ENCODE data around the gene ID1.

Gene ID1

DNA sequence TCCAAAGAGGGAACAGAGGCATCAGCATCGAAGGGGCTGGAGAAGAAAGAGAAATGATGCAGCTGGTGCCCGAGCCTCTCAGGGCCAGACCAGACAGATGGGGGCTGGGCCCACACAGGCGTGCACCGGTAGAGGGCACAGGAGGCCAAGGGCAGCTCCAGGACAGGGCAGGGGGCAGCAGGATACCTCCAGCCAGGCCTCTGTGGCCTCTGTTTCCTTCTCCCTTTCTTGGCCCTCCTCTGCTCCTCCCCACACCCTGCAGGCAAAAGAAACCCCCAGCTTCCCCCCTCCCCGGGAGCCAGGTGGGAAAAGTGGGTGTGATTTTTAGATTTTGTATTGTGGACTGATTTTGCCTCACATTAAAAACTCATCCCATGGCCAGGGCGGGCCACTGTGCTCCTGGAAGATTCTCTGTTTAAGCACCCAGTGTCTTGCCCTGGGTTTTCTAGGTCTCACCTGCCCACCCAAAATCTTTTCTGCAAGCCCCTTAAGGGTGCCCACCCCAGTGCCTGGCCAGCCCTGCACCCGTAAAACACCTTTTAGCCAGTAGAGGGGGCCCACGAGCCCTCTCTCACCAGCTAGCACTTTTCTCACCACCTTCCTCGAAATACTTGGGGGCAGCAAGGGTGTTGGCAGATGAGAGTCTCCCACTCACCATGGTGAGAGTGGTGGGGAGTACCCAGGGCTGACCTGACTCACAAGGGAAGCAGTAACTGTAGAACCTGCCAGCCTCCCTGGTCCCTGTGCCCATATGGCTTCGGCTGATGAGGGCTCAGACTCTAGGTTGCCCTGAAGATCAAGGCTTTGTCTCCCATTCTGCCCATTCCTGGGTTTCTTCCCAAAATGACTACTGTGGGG lies 35.7 kb upstream of the ID1 start:
- TF ChIP-seq, protein P1, sequence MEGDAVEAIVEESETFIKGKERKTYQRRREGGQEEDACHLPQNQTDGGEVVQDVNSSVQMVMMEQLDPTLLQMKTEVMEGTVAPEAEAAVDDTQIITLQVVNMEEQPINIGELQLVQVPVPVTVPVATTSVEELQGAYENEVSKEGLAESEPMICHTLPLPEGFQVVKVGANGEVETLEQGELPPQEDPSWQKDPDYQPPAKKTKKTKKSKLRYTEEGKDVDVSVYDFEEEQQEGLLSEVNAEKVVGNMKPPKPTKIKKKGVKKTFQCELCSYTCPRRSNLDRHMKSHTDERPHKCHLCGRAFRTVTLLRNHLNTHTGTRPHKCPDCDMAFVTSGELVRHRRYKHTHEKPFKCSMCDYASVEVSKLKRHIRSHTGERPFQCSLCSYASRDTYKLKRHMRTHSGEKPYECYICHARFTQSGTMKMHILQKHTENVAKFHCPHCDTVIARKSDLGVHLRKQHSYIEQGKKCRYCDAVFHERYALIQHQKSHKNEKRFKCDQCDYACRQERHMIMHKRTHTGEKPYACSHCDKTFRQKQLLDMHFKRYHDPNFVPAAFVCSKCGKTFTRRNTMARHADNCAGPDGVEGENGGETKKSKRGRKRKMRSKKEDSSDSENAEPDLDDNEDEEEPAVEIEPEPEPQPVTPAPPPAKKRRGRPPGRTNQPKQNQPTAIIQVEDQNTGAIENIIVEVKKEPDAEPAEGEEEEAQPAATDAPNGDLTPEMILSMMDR (IDR thresholded peaks at IDR 0.05; ENCODE audit: low read depth, low read length, poor library complexity, severe bottlenecking) = peak; percentile 93
- no peak for TF ChIP-seq EZH2phosphoT487 (IDR thresholded peaks at IDR 0.05; ENCODE audit: borderline replicate concordance, low read length)
- H3K27me3 ChIP-seq (ENCODE audit: control insufficient read depth, low read length) = no peaks in the 10 kb centered on the region
- no peaks in the 10 kb centered on the region for H3K9me2 ChIP-seq (replicated peaks; ENCODE audit: control insufficient read depth, low read length)
- no peaks in the 10 kb centered on the region for H4K20me1 ChIP-seq (ENCODE audit: control insufficient read depth, insufficient read depth, low read depth, low read length)
- H3K27ac ChIP-seq (ENCODE audit: low read depth, low read length) = peak overlapping the region; percentile 86
- H3K4me2 ChIP-seq (ENCODE audit: low read length) = peak overlapping the region; percentile 71; the same call in 1 of the 2 replicates
- no peaks in the 10 kb centered on the region for H3K9me3 ChIP-seq (ENCODE audit: control insufficient read depth, insufficient read depth, low read length)
- peaks cover 77% of the 10 kb centered on the region for H3K4me1 ChIP-seq (ENCODE audit: control insufficient read depth, low read length)
- H3F3A ChIP-seq (ENCODE audit: control insufficient read depth, insufficient read depth) = peaks cover 28% of the 10 kb centered on the region
- no peak overlapping the region for H3K4me3 ChIP-seq (ENCODE audit: low read length)
- H3K36me3 ChIP-seq (ENCODE audit: control insufficient read depth, low read length) = peaks cover 41% of the 10 kb centered on the region
- H3K79me2 ChIP-seq (ENCODE audit: control insufficient read depth, low read length) = 0 out of 2 replicates have a peak, but pooled peaks cover 2% of the 10 kb centered on the region

DNA sequence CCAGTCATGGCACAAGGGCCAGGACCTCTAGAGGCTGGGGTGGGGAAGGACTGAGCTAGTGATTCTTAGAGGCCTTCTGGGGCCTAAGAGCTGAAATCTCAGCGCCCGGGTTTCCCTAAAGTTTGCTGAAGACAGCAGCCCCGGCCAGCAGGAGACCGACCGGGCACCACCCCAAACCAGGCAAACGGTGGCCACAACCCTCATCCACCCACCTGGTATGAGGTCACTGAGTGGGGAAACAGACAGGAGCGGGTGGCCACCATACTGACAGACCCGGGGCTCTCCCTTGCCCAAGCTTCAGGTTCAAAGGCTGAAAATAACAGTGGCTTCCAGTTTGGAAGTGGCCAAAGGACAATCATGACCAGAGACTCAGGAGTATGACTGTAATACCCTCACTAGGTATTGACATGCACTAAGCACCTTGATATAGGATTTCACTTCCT lies 35.0 kb upstream of the ID1 start:
- no peak overlapping the region for H3K4me2 ChIP-seq (ENCODE audit: low read length)
- no peaks in the 10 kb centered on the region for H3K9me2 ChIP-seq (replicated peaks; ENCODE audit: control insufficient read depth, low read length)
- H3F3A ChIP-seq (ENCODE audit: control insufficient read depth, insufficient read depth) = peaks cover 28% of the 10 kb centered on the region

DNA sequence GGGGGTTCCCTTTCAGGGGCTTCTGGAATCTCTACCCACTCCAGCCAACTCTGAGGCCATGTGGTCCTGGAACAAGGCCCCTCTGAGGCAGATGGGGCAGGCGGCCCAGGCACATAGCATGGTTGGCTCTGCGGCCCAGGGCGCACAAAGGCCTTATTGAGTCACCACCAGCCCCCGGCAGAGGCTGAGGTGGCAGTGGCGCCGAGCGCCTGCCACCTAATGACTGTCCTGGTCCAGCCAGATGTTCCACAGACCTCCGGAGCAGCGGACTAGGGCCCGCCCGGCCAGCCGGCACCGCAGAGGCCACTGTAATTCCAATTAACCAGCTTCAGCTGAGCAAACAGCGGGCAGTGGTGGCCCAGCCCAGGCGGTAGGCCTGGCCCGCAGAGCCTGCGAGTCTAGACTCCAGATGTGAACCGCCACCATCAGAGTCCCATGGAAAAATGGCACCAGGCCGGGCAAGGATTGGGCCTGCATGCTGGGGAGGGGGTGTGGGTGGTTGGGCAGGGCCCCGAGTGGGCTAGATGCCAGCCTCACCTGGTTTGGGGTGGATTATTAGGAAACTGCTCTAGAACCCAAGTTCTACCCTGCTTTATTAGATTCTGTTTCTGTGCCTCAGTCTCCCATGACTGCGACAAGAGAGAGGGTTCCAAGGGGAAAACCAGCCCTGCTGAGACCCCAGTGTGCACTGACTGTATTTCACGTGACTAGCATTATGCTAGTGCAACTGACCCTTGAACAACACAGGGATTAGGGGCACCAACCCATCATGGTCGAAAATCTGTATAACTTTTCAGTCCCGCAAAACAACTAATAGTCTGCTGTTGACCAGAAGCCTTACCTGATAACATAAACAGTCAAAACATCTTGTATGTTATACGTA lies 34.1 kb upstream of the ID1 start:
- no peak for TF ChIP-seq EZH2phosphoT487 (IDR thresholded peaks at IDR 0.05; ENCODE audit: borderline replicate concordance, low read length)
- TF ChIP-seq, protein P1 (IDR thresholded peaks at IDR 0.05; ENCODE audit: low read depth, low read length, poor library complexity, severe bottlenecking) = no peak
- H4K20me1 ChIP-seq (ENCODE audit: control insufficient read depth, insufficient read depth, low read depth, low read length) = no peaks in the 10 kb centered on the region
- H3F3A ChIP-seq (ENCODE audit: control insufficient read depth, insufficient read depth) = peaks cover 21% of the 10 kb centered on the region
- no peak overlapping the region for H3K4me3 ChIP-seq (ENCODE audit: low read length)
- peaks cover 62% of the 10 kb centered on the region for H3K4me1 ChIP-seq (ENCODE audit: control insufficient read depth, low read length)
- H3K27me3 ChIP-seq (ENCODE audit: control insufficient read depth, low read length) = no peaks in the 10 kb centered on the region
- H3K36me3 ChIP-seq (ENCODE audit: control insufficient read depth, low read length) = peaks cover 32% of the 10 kb centered on the region
- no peaks in the 10 kb centered on the region for H3K9me2 ChIP-seq (replicated peaks; ENCODE audit: control insufficient read depth, low read length)
- no peak overlapping the region for H3K27ac ChIP-seq (ENCODE audit: low read depth, low read length)
- no peak overlapping the region for H3K4me2 ChIP-seq (ENCODE audit: low read length)
- H3K79me2 ChIP-seq (ENCODE audit: control insufficient read depth, low read length) = 0 out of 2 replicates have a peak, but pooled peaks cover 2% of the 10 kb centered on the region
- H3K9me3 ChIP-seq (ENCODE audit: control insufficient read depth, insufficient read depth, low read length) = no peaks in the 10 kb centered on the region

More for the DNA sequence above, 35.0 kb upstream of the ID1 start:
- no peak overlapping the region for H3K4me3 ChIP-seq (ENCODE audit: low read length)
- H3K9me3 ChIP-seq (ENCODE audit: control insufficient read depth, insufficient read depth, low read length) = no peaks in the 10 kb centered on the region
- H3K27me3 ChIP-seq (ENCODE audit: control insufficient read depth, low read length) = no peaks in the 10 kb centered on the region
- H4K20me1 ChIP-seq (ENCODE audit: control insufficient read depth, insufficient read depth, low read depth, low read length) = no peaks in the 10 kb centered on the region
- peaks cover 72% of the 10 kb centered on the region for H3K4me1 ChIP-seq (ENCODE audit: control insufficient read depth, low read length)
- no peak overlapping the region for H3K27ac ChIP-seq (ENCODE audit: low read depth, low read length)
- 0 out of 2 replicates have a peak, but pooled peaks cover 2% of the 10 kb centered on the region for H3K79me2 ChIP-seq (ENCODE audit: control insufficient read depth, low read length)
- H3K36me3 ChIP-seq (ENCODE audit: control insufficient read depth, low read length) = peaks cover 38% of the 10 kb centered on the region
- TF ChIP-seq EZH2phosphoT487 (IDR thresholded peaks at IDR 0.05; ENCODE audit: borderline replicate concordance, low read length) = no peak
- TF ChIP-seq, protein P1 (IDR thresholded peaks at IDR 0.05; ENCODE audit: low read depth, low read length, poor library complexity, severe bottlenecking) = no peak

Measured in DOHH2 (cell line).